Gastroesophageal sphincter (tissue), 3 donors: Measurements from ENCODE around the gene LRRC26.

Experiments
- CTCF ChIP-seq, 4 experiments: fragments of 200-600 bp in 2 of 4; fragments of 450-650 bp in 2 of 4; sonication (generic) in 1 of 4; IDR thresholded peaks; one replicate each; pipeline ENCODE4 v1.5.1; 2017 to 2019; ENCODE audit warnings: antibody characterized with exemption in 4 of 4, mild to moderate bottlenecking in 2 of 4, moderate library complexity in 2 of 4
- POLR2A ChIP-seq, 2 donors: fragments of 450-650 bp; IDR thresholded peaks; one replicate each; pipeline ENCODE4 v1.6.1; 2017; ENCODE audit warnings: antibody characterized with exemption in 2 of 2, mild to moderate bottlenecking in 2 of 2, moderate library complexity in 1 of 2

- no peak for TF ChIP-seq POLR2A (IDR thresholded peaks at IDR 0.05)
- no peak for TF ChIP-seq CTCF (IDR thresholded peaks at IDR 0.05)
Measured at GRCh38 chr9:137202966-137203365, 33.1 kb upstream of the LRRC26 start.
